Measurements from ENCODE around the gene C12orf50.

The C12orf50 gene

GRCh38 chr12:87939182-87939581 is 90.0 kb downstream of the C12orf50 start:
- no peak overlapping the region for H3K4me3 ChIP-seq (ENCODE audit: low read depth in 1 of 2, low read length in 2 of 2)
- H3K27me3 ChIP-seq (ENCODE audit: low read depth, low read length): no peaks in the 10 kb centered on the region
- H3K36me3 ChIP-seq (ENCODE audit: control insufficient read depth in 1 of 2, insufficient read depth in 2 of 2, low read length in 2 of 2): no peaks in the 10 kb centered on the region
- no peaks in the 10 kb centered on the region for H3K4me1 ChIP-seq (ENCODE audit: control insufficient read depth in 1 of 2, insufficient read depth in 2 of 2, low read length in 2 of 2)
- H3K9me3 ChIP-seq (ENCODE audit: control insufficient read depth in 1 of 2, low read length in 2 of 2): no peaks in the 10 kb centered on the region
- H3K27ac ChIP-seq (ENCODE audit: low read length): no peak overlapping the region

- no peaks in the 10 kb centered on the region for H3K36me3 ChIP-seq (ENCODE audit: control insufficient read depth in 1 of 2, insufficient read depth in 2 of 2, low read length in 2 of 2)
- H3K27ac ChIP-seq (ENCODE audit: low read length): no peak overlapping the region
- no peak overlapping the region for H3K4me3 ChIP-seq (ENCODE audit: low read depth in 1 of 2, low read length in 2 of 2)
- H3K4me1 ChIP-seq (ENCODE audit: control insufficient read depth in 1 of 2, insufficient read depth in 2 of 2, low read length in 2 of 2): no peaks in the 10 kb centered on the region
- no peaks in the 10 kb centered on the region for H3K27me3 ChIP-seq (ENCODE audit: low read depth, low read length)
- H3K9me3 ChIP-seq (ENCODE audit: control insufficient read depth in 1 of 2, low read length in 2 of 2): no peaks in the 10 kb centered on the region
Measured at GRCh38 chr12:87935216-87935615, 94.0 kb downstream of the C12orf50 start.

DNA sequence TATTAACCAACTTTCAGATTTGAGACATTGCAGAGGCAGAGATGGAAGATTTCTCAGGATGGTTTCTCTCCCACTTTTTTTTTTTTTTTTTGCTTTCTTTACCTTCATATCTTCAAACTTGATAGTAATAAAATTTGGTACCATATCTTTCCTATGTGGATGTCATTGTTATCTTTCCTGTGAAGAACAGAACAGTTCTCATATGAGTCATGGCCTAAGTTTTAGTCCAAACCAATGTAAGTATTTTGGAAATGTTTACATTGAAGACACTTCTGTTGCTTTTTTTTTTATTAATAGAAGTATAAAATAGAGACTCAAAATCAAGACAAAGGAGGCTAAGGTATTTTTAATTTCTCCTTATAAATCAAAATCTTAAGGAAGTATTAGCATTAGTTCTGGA is 95.2 kb downstream of the C12orf50 start:
- Histone ChIP-seq H3K4me3 (ENCODE audit: low read depth in 1 of 2, low read length in 2 of 2) (no peak overlapping the region), H3K4me1 (ENCODE audit: control insufficient read depth in 1 of 2, insufficient read depth in 2 of 2, low read length in 2 of 2) (no peaks in the 10 kb centered on the region), H3K36me3 (ENCODE audit: control insufficient read depth in 1 of 2, insufficient read depth in 2 of 2, low read length in 2 of 2) (no peaks in the 10 kb centered on the region), H3K27me3 (ENCODE audit: low read depth, low read length) (no peaks in the 10 kb centered on the region), H3K9me3 (ENCODE audit: control insufficient read depth in 1 of 2, low read length in 2 of 2) (no peaks in the 10 kb centered on the region), H3K27ac (ENCODE audit: low read length) (no peak overlapping the region)

DNA sequence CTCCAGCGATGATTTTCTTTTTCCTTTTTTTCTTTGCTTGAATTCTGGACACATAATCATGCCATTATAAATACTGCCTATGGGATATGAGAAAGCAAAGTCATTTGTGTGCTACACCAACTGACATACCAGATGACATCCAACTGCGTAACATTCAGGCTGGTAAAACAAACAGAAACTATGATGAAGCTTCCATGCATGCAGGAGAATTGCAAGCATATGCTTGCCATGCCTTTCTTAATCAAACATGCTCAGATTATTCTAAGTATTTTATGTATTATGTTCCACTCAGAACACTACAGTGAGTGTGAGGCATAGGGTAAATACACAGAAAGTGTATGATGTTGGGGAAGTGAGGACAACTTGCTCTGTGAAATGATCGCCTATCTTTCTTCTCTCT is 97.4 kb downstream of the C12orf50 start:
- Histone ChIP-seq H3K4me3 (ENCODE audit: low read depth in 1 of 2, low read length in 2 of 2) (no peak overlapping the region), H3K36me3 (ENCODE audit: control insufficient read depth in 1 of 2, insufficient read depth in 2 of 2, low read length in 2 of 2) (no peaks in the 10 kb centered on the region), H3K27me3 (ENCODE audit: low read depth, low read length) (no peaks in the 10 kb centered on the region), H3K4me1 (ENCODE audit: control insufficient read depth in 1 of 2, insufficient read depth in 2 of 2, low read length in 2 of 2) (no peaks in the 10 kb centered on the region), H3K9me3 (ENCODE audit: control insufficient read depth in 1 of 2, low read length in 2 of 2) (no peaks in the 10 kb centered on the region), H3K27ac (ENCODE audit: low read length) (no peak overlapping the region)

- Histone ChIP-seq H3K9me3 (ENCODE audit: control insufficient read depth in 1 of 2, low read length in 2 of 2) (no peaks in the 10 kb centered on the region), H3K27me3 (ENCODE audit: low read depth, low read length) (no peaks in the 10 kb centered on the region), H3K4me3 (ENCODE audit: low read depth in 1 of 2, low read length in 2 of 2) (no peak overlapping the region), H3K36me3 (ENCODE audit: control insufficient read depth in 1 of 2, insufficient read depth in 2 of 2, low read length in 2 of 2) (no peaks in the 10 kb centered on the region), H3K27ac (ENCODE audit: low read length) (no peak overlapping the region), H3K4me1 (ENCODE audit: control insufficient read depth in 1 of 2, insufficient read depth in 2 of 2, low read length in 2 of 2) (no peaks in the 10 kb centered on the region)
Measured at GRCh38 chr12:87930627-87931026, 98.6 kb downstream of the C12orf50 start.
